ENCODE measurements around the gene APMAP.
"Not testable (repeated sequence)": the region's sequence is repeated elsewhere in the genome, so short reads cannot be mapped to it uniquely, and the experiment has no call there.

APMAP gene

DNA sequence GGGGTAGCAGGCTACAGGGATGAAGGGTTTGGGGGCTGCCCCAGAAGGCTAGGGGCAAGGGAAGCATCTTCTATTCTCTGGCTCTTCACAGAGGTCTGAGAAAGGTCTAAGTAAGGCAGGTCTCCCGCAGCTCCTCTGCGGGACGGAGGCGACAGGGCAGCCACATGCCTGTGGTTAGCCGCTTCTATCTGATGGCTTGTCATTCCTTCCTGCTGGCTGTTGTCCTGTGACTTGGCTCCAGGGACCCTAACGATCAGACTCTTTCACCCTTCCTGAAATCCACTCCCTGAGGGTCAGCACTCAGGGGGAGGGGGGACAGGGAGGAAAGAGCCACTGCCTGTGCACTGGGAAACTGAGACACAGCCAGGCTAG is 42.8 kb downstream of the APMAP start:
- no peak overlapping the region for H3K27ac ChIP-seq (ENCODE audit: low read depth, low read length, poor library complexity, severe bottlenecking)
- peaks cover 8% of the 10 kb centered on the region for H3K4me1 ChIP-seq (ENCODE audit: insufficient read depth, low read length, severe bottlenecking)
- no peaks in the 10 kb centered on the region for H3K36me3 ChIP-seq (ENCODE audit: insufficient read depth, low read length)
- TF ChIP-seq EZH2 (IDR thresholded peaks at IDR 0.05; ENCODE audit: borderline replicate concordance, low read length) = no peak
- TF ChIP-seq, protein P1, sequence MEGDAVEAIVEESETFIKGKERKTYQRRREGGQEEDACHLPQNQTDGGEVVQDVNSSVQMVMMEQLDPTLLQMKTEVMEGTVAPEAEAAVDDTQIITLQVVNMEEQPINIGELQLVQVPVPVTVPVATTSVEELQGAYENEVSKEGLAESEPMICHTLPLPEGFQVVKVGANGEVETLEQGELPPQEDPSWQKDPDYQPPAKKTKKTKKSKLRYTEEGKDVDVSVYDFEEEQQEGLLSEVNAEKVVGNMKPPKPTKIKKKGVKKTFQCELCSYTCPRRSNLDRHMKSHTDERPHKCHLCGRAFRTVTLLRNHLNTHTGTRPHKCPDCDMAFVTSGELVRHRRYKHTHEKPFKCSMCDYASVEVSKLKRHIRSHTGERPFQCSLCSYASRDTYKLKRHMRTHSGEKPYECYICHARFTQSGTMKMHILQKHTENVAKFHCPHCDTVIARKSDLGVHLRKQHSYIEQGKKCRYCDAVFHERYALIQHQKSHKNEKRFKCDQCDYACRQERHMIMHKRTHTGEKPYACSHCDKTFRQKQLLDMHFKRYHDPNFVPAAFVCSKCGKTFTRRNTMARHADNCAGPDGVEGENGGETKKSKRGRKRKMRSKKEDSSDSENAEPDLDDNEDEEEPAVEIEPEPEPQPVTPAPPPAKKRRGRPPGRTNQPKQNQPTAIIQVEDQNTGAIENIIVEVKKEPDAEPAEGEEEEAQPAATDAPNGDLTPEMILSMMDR (IDR thresholded peaks at IDR 0.05; ENCODE audit: low read length) = no peak
- H3K9me3 ChIP-seq (ENCODE audit: low read length) = no peaks in the 10 kb centered on the region
- H3K4me3 ChIP-seq (ENCODE audit: low read depth, low read length, poor library complexity, severe bottlenecking) = no peak overlapping the region
- H3K9me2 ChIP-seq (ENCODE audit: low read depth, low read length) = no peaks in the 10 kb centered on the region
- H3K9ac ChIP-seq (ENCODE audit: low read length) = no peak overlapping the region
- no peak overlapping the region for H3K4me2 ChIP-seq (ENCODE audit: low read length)
- no peaks in the 10 kb centered on the region for H4K20me1 ChIP-seq (ENCODE audit: insufficient read depth, low read length)
- no peak overlapping the region for H2AFZ ChIP-seq (ENCODE audit: low read length)
- H3K27me3 ChIP-seq (ENCODE audit: insufficient read depth, low read length) = 0 out of 2 replicates have a peak, but pooled peaks cover 6% of the 10 kb centered on the region
- H3F3A ChIP-seq (ENCODE audit: insufficient read depth, low read length) = no peaks in the 10 kb centered on the region
- H3K79me2 ChIP-seq (ENCODE audit: insufficient read depth, low read length) = no peaks in the 10 kb centered on the region

DNA sequence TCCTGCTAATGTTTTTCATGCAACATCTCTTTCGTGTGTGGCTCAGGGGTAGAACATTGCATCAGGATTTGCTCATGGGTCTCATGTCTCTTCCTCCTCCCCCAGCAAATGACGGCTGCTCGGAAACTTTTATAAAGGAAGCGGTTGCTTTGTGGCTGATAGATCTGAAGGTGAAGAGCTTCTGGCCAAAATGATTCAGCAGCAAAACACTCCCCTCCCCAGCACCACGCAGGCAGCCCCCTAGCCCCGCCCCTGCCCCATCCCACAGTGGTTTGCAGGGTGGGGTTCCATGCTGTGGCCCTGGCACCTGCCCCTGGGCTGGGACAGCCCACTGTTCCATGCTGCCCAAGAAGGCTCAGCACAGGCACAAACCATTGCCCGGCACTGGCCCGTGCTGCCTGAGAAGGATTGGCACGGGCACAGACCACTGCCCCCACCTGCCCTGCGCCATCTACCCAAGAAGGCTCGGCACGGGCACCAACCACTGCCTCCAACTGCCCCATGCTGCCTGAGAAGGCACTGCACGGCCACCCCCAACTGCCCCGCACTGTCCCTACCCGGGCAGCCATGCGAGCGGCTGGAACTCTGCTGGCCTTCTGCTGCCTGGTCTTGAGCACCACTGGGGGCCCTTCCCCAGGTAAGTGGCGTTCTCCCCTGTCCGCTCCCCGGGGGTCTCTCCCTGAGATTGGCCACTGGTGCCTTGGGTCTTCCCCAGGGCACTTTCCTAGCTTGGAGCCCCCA is 43.4 kb downstream of the APMAP start, which contains the start of gene CST7:
Gene CST7 (plus strand): TSS at position 331 of the 741 bp plus-strand sequence. CDS start 237 bp downstream, at position 568.
- no peaks in the 10 kb centered on the region for H3F3A ChIP-seq (ENCODE audit: insufficient read depth, low read length)
- H3K4me2 ChIP-seq (ENCODE audit: low read length) = no peak within 1 kb of the TSS
- H4K20me1 ChIP-seq (ENCODE audit: insufficient read depth, low read length) = no peaks in the 10 kb centered on the region
- H3K4me3 ChIP-seq (ENCODE audit: low read depth, low read length, poor library complexity, severe bottlenecking) = no peak within 1 kb of the TSS
- TF ChIP-seq, protein P1 (IDR thresholded peaks at IDR 0.05; ENCODE audit: low read length) = no peak
- TF ChIP-seq EZH2 (IDR thresholded peaks at IDR 0.05; ENCODE audit: borderline replicate concordance, low read length) = no peak
- no peaks in the 10 kb centered on the region for H3K36me3 ChIP-seq (ENCODE audit: insufficient read depth, low read length)
- no peaks in the 10 kb centered on the region for H3K9me2 ChIP-seq (ENCODE audit: low read depth, low read length)
- H3K79me2 ChIP-seq (ENCODE audit: insufficient read depth, low read length) = no peaks in the 10 kb centered on the region
- no peaks in the 10 kb centered on the region for H3K9me3 ChIP-seq (ENCODE audit: low read length)
- H2AFZ ChIP-seq (ENCODE audit: low read length) = no peak within 1 kb of the TSS
- H3K27ac ChIP-seq (ENCODE audit: low read depth, low read length, poor library complexity, severe bottlenecking) = no peak within 1 kb of the TSS
- H3K27me3 ChIP-seq (ENCODE audit: insufficient read depth, low read length) = 0 out of 2 replicates have a peak, but pooled peaks cover 6% of the 10 kb centered on the region
- H3K9ac ChIP-seq (ENCODE audit: low read length) = no peak within 1 kb of the TSS
- H3K4me1 ChIP-seq (ENCODE audit: insufficient read depth, low read length, severe bottlenecking) = peaks cover 1% of the 10 kb centered on the region

DNA sequence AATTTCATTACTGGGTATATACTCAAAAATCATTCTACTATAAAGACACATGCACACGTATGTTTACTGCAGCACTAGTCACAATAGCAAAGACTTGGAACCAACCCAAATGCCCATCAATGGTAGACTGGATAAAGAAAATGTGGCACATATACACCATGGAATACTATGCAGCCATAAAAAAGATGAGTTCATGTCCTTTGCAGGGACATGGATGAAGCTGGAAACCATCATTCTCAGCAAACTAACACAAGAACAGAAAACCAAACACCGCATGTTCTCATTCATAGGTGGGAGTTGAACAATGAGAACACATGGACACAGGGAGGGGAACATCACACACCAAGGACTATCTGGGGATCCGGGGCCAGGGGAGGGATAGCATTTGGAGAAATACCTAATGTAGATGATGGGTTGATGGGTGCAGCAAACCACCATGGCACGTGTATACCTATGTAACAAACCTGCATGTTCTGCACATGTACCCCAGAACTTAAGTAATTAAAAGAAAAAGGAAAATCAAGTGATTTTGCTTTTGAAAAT is 44.1 kb downstream of the APMAP start:
- not testable (repeated sequence) for H3K27ac ChIP-seq (ENCODE audit: low read depth, low read length, poor library complexity, severe bottlenecking); H3F3A ChIP-seq (ENCODE audit: insufficient read depth, low read length); H3K9ac ChIP-seq (ENCODE audit: low read length)

DNA sequence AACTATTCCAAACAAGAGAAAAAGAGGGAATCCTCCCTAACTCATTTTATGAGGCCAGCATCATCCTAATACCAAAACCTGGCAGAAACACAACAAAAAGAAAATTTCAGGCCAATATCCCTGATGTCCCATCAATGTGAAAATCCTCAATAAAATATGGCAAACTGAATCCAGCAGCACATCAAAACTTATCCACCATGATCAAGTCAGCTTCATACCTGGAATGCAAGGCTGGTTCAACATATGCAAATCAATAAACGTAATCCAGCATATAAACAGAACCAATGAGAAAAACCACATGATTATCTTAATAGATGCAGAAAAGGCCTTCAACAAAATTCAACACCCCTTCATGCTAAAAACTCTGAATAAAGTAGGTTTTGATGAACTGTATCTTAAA is 46.2 kb downstream of the APMAP start:
- not testable (repeated sequence) for H3K27ac ChIP-seq (ENCODE audit: low read depth, low read length, poor library complexity, severe bottlenecking); H3K79me2 ChIP-seq (ENCODE audit: insufficient read depth, low read length); H3K4me1 ChIP-seq (ENCODE audit: insufficient read depth, low read length, severe bottlenecking)

More for the DNA sequence above, 44.1 kb downstream of the APMAP start:
- H2AFZ ChIP-seq (ENCODE audit: low read length); H3K9me3 ChIP-seq (ENCODE audit: low read length); H3K79me2 ChIP-seq (ENCODE audit: insufficient read depth, low read length); H3K4me2 ChIP-seq (ENCODE audit: low read length); H3K9me2 ChIP-seq (ENCODE audit: low read depth, low read length); H3K4me3 ChIP-seq (ENCODE audit: low read depth, low read length, poor library complexity, severe bottlenecking); H3K27me3 ChIP-seq (ENCODE audit: insufficient read depth, low read length); H3K4me1 ChIP-seq (ENCODE audit: insufficient read depth, low read length, severe bottlenecking); H4K20me1 ChIP-seq (ENCODE audit: insufficient read depth, low read length); H3K36me3 ChIP-seq (ENCODE audit: insufficient read depth, low read length): not testable (repeated sequence)

More for the DNA sequence above, 46.2 kb downstream of the APMAP start:
- H3K9me2 ChIP-seq (ENCODE audit: low read depth, low read length); H3K9me3 ChIP-seq (ENCODE audit: low read length); H3K4me3 ChIP-seq (ENCODE audit: low read depth, low read length, poor library complexity, severe bottlenecking); H3K9ac ChIP-seq (ENCODE audit: low read length); H3K4me2 ChIP-seq (ENCODE audit: low read length); H3K36me3 ChIP-seq (ENCODE audit: insufficient read depth, low read length); H3K27me3 ChIP-seq (ENCODE audit: insufficient read depth, low read length); H3F3A ChIP-seq (ENCODE audit: insufficient read depth, low read length); H4K20me1 ChIP-seq (ENCODE audit: insufficient read depth, low read length); H2AFZ ChIP-seq (ENCODE audit: low read length): not testable (repeated sequence)

All from OCI-LY1 (cell line).